Measurements from ENCODE around the gene GRIN2A. TPM values are rescaled to one million over a fixed set of nuclear protein-coding genes. Genes with fewer than 3 reads are reported as not detected.

The GRIN2A gene
- polyA plus RNA-seq, 2 of the 4 experiments (the other 2 are of a cell fraction), result not detected

DNA sequence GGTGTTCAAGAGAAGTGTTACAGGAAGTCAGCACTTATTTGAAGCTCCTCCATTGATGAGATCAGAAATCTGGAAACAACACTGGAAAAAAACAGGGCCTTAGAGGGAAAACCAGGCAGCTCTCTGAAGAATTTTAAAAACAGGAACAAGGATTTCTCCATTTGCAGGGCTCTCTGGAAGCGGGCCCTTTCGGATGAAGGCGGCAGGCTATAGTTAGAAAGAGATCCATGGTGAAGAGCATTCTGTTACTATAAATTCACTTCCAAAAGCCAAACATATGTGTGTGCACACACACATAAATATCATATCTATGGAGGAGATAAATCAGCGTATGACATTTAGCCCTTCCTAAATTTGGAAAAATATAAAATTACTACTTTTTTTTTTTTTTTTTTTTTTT, 42.6 kb upstream of the GRIN2A start:
- Histone ChIP-seq H3K4me3 (no peak overlapping the region), H3K9me3 (no peaks in the 10 kb centered on the region), H3K4me2 (no peak overlapping the region), H3K4me1 (no peaks in the 10 kb centered on the region), H3K27ac (no peak overlapping the region)
- WGBS (ENCODE audit: missing lambda C conversion rate), result 79% methylated on average over 4 of the region's 4 CpGs
- ChIA-PET CTCF (interaction anchor here (0.9 to 1.4 kb wide), 2 partner anchors 11 to 32 kb away, joined by 3 read pairs; no protein-coding TSS in a partner anchor), POLR2A (no interaction called here)
- TF ChIP-seq RARB (CRISPR knock-in tag; IDR thresholded peaks at IDR 0.05), result no peak
- TF ChIP-seq PHF8 (IDR thresholded peaks at IDR 0.05; ENCODE audit: borderline replicate concordance, low read depth), result no peak
- TF ChIP-seq, protein P1, sequence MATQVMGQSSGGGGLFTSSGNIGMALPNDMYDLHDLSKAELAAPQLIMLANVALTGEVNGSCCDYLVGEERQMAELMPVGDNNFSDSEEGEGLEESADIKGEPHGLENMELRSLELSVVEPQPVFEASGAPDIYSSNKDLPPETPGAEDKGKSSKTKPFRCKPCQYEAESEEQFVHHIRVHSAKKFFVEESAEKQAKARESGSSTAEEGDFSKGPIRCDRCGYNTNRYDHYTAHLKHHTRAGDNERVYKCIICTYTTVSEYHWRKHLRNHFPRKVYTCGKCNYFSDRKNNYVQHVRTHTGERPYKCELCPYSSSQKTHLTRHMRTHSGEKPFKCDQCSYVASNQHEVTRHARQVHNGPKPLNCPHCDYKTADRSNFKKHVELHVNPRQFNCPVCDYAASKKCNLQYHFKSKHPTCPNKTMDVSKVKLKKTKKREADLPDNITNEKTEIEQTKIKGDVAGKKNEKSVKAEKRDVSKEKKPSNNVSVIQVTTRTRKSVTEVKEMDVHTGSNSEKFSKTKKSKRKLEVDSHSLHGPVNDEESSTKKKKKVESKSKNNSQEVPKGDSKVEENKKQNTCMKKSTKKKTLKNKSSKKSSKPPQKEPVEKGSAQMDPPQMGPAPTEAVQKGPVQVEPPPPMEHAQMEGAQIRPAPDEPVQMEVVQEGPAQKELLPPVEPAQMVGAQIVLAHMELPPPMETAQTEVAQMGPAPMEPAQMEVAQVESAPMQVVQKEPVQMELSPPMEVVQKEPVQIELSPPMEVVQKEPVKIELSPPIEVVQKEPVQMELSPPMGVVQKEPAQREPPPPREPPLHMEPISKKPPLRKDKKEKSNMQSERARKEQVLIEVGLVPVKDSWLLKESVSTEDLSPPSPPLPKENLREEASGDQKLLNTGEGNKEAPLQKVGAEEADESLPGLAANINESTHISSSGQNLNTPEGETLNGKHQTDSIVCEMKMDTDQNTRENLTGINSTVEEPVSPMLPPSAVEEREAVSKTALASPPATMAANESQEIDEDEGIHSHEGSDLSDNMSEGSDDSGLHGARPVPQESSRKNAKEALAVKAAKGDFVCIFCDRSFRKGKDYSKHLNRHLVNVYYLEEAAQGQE (IDR thresholded peaks at IDR 0.05), result no peak
- no peak for TF ChIP-seq CHD4 (IDR thresholded peaks at IDR 0.05; ENCODE audit: borderline replicate concordance)
- TF ChIP-seq HOXB13 (CRISPR knock-in tag; IDR thresholded peaks at IDR 0.05; ENCODE audit: low read depth), result no peak
- no peak for TF ChIP-seq GATA3 (IDR thresholded peaks at IDR 0.05; ENCODE audit: borderline replicate concordance)
- no peak for TF ChIP-seq NFE2L2 (conservative IDR thresholded peaks at IDR 0.05; ENCODE audit: low read length)
- no peak for TF ChIP-seq RCOR1 (IDR thresholded peaks at IDR 0.05; ENCODE audit: low read depth, low read length)
- TF ChIP-seq MAZ (IDR thresholded peaks at IDR 0.05; ENCODE audit: borderline replicate concordance, low read depth, low read length), result no peak
- no peak for TF ChIP-seq CBX2 (IDR thresholded peaks at IDR 0.05; ENCODE audit: borderline replicate concordance, low read depth)
- TF ChIP-seq RNF2 (IDR thresholded peaks at IDR 0.05; ENCODE audit: borderline replicate concordance, low read depth), result no peak
- no peak for TF ChIP-seq HOXB5 (CRISPR knock-in tag; IDR thresholded peaks at IDR 0.05)
- ATAC-seq (no peak), FAIRE-seq (no peak), DNase-seq (ENCODE audit: low read depth in 1 of 2, low spot score in 1 of 2) (no peak)

DNA sequence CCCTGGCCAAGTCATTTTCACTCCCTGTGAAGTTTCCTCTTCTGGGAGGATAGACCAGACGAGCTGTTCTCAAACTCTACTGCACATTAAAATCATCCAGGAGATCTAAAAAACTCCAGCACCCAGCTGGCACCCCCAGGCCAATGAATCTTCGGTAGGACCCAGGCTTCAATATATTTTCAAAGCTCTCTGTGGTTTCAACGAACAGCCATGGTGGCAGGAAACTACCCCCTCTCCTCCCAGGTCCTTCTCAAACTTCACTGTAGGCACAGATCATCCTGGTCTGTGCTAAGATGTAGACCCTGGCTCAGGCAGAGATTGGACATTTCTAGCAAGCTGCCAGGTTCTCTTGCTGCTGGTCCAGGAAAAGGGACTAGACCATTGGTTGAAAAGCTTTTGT, 38.7 kb upstream of the GRIN2A start:
- CTCF ChIA-PET, result no interaction called here
- Histone ChIP-seq H3K27ac (no peak overlapping the region), H3K4me1 (no peaks in the 10 kb centered on the region), H3K9me3 (no peaks in the 10 kb centered on the region), H3K4me3 (no peak overlapping the region), H3K4me2 (no peak overlapping the region)
- POLR2A ChIA-PET, result no interaction called here
- 3% methylated on average over 3 of the region's 3 CpGs for WGBS (ENCODE audit: missing lambda C conversion rate)
- no peak for DNase-seq (ENCODE audit: low read depth in 1 of 2, low spot score in 1 of 2)
- no peak for FAIRE-seq
- no peak for ATAC-seq
- TF ChIP-seq, protein P2, sequence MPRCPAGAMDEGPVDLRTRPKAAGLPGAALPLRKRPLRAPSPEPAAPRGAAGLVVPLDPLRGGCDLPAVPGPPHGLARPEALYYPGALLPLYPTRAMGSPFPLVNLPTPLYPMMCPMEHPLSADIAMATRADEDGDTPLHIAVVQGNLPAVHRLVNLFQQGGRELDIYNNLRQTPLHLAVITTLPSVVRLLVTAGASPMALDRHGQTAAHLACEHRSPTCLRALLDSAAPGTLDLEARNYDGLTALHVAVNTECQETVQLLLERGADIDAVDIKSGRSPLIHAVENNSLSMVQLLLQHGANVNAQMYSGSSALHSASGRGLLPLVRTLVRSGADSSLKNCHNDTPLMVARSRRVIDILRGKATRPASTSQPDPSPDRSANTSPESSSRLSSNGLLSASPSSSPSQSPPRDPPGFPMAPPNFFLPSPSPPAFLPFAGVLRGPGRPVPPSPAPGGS (IDR thresholded peaks at IDR 0.05), result no peak
- TF ChIP-seq, protein P3, sequence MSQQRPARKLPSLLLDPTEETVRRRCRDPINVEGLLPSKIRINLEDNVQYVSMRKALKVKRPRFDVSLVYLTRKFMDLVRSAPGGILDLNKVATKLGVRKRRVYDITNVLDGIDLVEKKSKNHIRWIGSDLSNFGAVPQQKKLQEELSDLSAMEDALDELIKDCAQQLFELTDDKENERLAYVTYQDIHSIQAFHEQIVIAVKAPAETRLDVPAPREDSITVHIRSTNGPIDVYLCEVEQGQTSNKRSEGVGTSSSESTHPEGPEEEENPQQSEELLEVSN (IDR thresholded peaks at IDR 0.05; ENCODE audit: borderline replicate concordance, low read depth), result no peak
- no peak for TF ChIP-seq POLR2AphosphoS2 (conservative IDR thresholded peaks at IDR 0.05; ENCODE audit: low read length)
- TF ChIP-seq, protein P4, sequence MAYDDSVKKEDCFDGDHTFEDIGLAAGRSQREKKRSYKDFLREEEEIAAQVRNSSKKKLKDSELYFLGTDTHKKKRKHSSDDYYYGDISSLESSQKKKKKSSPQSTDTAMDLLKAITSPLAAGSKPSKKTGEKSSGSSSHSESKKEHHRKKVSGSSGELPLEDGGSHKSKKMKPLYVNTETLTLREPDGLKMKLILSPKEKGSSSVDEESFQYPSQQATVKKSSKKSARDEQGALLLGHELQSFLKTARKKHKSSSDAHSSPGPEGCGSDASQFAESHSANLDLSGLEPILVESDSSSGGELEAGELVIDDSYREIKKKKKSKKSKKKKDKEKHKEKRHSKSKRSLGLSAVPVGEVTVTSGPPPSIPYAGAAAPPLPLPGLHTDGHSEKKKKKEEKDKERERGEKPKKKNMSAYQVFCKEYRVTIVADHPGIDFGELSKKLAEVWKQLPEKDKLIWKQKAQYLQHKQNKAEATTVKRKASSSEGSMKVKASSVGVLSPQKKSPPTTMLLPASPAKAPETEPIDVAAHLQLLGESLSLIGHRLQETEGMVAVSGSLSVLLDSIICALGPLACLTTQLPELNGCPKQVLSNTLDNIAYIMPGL (CRISPR knock-in tag; IDR thresholded peaks at IDR 0.05; ENCODE audit: borderline replicate concordance), result no peak
- no peak for TF ChIP-seq CHD2 (IDR thresholded peaks at IDR 0.05; ENCODE audit: low read length, partially characterized antibody)
- TF ChIP-seq, protein P5, sequence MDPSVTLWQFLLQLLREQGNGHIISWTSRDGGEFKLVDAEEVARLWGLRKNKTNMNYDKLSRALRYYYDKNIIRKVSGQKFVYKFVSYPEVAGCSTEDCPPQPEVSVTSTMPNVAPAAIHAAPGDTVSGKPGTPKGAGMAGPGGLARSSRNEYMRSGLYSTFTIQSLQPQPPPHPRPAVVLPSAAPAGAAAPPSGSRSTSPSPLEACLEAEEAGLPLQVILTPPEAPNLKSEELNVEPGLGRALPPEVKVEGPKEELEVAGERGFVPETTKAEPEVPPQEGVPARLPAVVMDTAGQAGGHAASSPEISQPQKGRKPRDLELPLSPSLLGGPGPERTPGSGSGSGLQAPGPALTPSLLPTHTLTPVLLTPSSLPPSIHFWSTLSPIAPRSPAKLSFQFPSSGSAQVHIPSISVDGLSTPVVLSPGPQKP (IDR thresholded peaks at IDR 0.05; ENCODE audit: low read depth, low read length), result no peak
